GM23338 (cell line): ENCODE measurements around the gene ANAPC7.

Experiments
- CREB1 ChIP-seq: fragments of 250-450 bp; sonication (Bioruptor Pico); IDR thresholded peaks from 2 replicates; pipeline ENCODE4 v1.5.0; 2020; ENCODE audit warnings: low read depth, mild to moderate bottlenecking, moderate library complexity
- ETS1 ChIP-seq: IDR thresholded peaks from 2 replicates; pipeline ENCODE4 v1.6.1; 2016; ENCODE audit warnings: antibody characterized with exemption
- EZH2 ChIP-seq: fragments of 200-600 bp; sonication (generic); IDR thresholded peaks from one replicate; pipeline ENCODE4 v1.8.0; 2017; ENCODE audit warnings: antibody characterized with exemption, mild to moderate bottlenecking, low read depth; ENCODE audit not compliant: unreplicated experiment
- EZH2phosphoT487 ChIP-seq: fragments of 200-600 bp; sonication (generic); IDR thresholded peaks from one replicate; pipeline ENCODE4 v1.8.1; 2018; ENCODE audit warnings: antibody characterized with exemption; ENCODE audit not compliant: unreplicated experiment
- JUNB ChIP-seq: IDR thresholded peaks from one replicate; pipeline ENCODE4 v1.6.1; 2016; ENCODE audit warnings: antibody characterized with exemption; ENCODE audit not compliant: unreplicated experiment
- NANOG ChIP-seq: IDR thresholded peaks from 2 replicates; pipeline ENCODE4 v1.6.1; 2016; ENCODE audit warnings: antibody characterized with exemption, borderline replicate concordance
- POLR2AphosphoS5 ChIP-seq: IDR thresholded peaks from 2 replicates; pipeline ENCODE4 v1.6.1; 2016; ENCODE audit warnings: antibody characterized with exemption, low read depth
- ZNF114 ChIP-seq: fragments of 250-450 bp; sonication (Bioruptor Pico); IDR thresholded peaks from 2 replicates; pipeline ENCODE4 v1.5.0; 2020; ENCODE audit warnings: mild to moderate bottlenecking, moderate library complexity
- ZNF331 ChIP-seq: fragments of 250-450 bp; sonication (Bioruptor Pico); IDR thresholded peaks from 2 replicates; pipeline ENCODE4 v1.5.0; 2020; ENCODE audit warnings: low read depth, mild to moderate bottlenecking, moderate library complexity
- ZNF462 ChIP-seq: fragments of 250-450 bp; sonication (Bioruptor Pico); IDR thresholded peaks from 2 replicates; pipeline ENCODE4 v1.5.0; 2020; ENCODE audit warnings: mild to moderate bottlenecking, moderate library complexity
- TF ChIP-seq, protein P1 (sequence below), 2 experiments: fragments of 200-600 bp in 1 of 2; sonication (generic) in 1 of 2; conservative IDR thresholded peaks; 2 replicates each; pipeline versions ENCODE4 v1.5.1 to v1.6.1; 2016 to 2017; ENCODE audit warnings: antibody characterized with exemption in 2 of 2, low read depth in 2 of 2, mild to moderate bottlenecking in 2 of 2, moderate library complexity in 1 of 2
- TF ChIP-seq, protein P2 (sequence below): IDR thresholded peaks from one replicate; pipeline ENCODE4 v1.6.1; 2018; ENCODE audit warnings: antibody characterized with exemption; ENCODE audit not compliant: unreplicated experiment

DNA sequence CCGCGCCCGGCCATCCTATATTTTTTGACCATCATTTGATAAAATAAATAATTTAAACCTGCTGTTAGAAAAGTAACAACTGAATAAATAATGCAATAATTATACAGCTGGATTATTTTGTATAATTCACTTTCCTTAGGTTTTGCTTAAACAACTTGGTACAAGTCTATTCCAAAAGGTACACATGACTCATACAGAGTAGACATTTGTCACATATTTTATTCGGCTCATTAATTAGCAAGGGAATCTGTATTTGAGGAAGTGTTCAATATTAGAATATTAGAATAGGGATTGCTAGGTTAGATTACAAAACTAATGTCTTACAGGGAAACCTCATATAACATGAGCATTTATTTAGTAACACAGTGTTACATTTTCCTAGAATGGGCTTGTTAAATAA lies 73.8 kb downstream of the ANAPC7 start:
- TF ChIP-seq, protein P1, sequence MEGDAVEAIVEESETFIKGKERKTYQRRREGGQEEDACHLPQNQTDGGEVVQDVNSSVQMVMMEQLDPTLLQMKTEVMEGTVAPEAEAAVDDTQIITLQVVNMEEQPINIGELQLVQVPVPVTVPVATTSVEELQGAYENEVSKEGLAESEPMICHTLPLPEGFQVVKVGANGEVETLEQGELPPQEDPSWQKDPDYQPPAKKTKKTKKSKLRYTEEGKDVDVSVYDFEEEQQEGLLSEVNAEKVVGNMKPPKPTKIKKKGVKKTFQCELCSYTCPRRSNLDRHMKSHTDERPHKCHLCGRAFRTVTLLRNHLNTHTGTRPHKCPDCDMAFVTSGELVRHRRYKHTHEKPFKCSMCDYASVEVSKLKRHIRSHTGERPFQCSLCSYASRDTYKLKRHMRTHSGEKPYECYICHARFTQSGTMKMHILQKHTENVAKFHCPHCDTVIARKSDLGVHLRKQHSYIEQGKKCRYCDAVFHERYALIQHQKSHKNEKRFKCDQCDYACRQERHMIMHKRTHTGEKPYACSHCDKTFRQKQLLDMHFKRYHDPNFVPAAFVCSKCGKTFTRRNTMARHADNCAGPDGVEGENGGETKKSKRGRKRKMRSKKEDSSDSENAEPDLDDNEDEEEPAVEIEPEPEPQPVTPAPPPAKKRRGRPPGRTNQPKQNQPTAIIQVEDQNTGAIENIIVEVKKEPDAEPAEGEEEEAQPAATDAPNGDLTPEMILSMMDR (conservative IDR thresholded peaks at IDR 0.05; ENCODE audit: low read depth in 2 of 2) = no peak
- TF ChIP-seq POLR2AphosphoS5 (no peak), EZH2 (no peak), JUNB (no peak), ZNF331 (CRISPR knock-in tag) (no peak), EZH2phosphoT487 (no peak), CREB1 (CRISPR knock-in tag) (no peak), ETS1 (no peak), NANOG (no peak), ZNF462 (CRISPR knock-in tag) (no peak), ZNF114 (CRISPR knock-in tag) (no peak)
- TF ChIP-seq, protein P2, sequence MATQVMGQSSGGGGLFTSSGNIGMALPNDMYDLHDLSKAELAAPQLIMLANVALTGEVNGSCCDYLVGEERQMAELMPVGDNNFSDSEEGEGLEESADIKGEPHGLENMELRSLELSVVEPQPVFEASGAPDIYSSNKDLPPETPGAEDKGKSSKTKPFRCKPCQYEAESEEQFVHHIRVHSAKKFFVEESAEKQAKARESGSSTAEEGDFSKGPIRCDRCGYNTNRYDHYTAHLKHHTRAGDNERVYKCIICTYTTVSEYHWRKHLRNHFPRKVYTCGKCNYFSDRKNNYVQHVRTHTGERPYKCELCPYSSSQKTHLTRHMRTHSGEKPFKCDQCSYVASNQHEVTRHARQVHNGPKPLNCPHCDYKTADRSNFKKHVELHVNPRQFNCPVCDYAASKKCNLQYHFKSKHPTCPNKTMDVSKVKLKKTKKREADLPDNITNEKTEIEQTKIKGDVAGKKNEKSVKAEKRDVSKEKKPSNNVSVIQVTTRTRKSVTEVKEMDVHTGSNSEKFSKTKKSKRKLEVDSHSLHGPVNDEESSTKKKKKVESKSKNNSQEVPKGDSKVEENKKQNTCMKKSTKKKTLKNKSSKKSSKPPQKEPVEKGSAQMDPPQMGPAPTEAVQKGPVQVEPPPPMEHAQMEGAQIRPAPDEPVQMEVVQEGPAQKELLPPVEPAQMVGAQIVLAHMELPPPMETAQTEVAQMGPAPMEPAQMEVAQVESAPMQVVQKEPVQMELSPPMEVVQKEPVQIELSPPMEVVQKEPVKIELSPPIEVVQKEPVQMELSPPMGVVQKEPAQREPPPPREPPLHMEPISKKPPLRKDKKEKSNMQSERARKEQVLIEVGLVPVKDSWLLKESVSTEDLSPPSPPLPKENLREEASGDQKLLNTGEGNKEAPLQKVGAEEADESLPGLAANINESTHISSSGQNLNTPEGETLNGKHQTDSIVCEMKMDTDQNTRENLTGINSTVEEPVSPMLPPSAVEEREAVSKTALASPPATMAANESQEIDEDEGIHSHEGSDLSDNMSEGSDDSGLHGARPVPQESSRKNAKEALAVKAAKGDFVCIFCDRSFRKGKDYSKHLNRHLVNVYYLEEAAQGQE = no peak
